Jurkat, Clone E6-1 (cell line): ENCODE results near the gene WDR54. TPM values are rescaled to one million over a fixed set of nuclear protein-coding genes. Genes with fewer than 3 reads are reported as not detected.

Experiments used
- DNase-seq: peaks from one replicate; pipeline ENCODE4 v3.0.0-alpha.2; 2011; ENCODE audit warnings: low read depth, low spot score
- H3K4me3 ChIP-seq: 2 replicates; pipeline ENCODE4 v1.5.1; 2011; ENCODE audit warnings: mild to moderate bottlenecking, low read length, control low read depth, moderate library complexity
- polyA plus RNA-seq: library from polyadenylated mRNA; unstranded; fragments of >200 nt; gene quantifications from one replicate; pipeline ENCODE4 v1.2.1, GENCODE V29; 2012; ENCODE audit warnings: missing spikeins; ENCODE audit not compliant: insufficient read length, insufficient read depth

Gene WDR54
- polyA plus RNA-seq, result 108 TPM

- H3K4me3 ChIP-seq, result peak within 1 kb of the TSS; percentile 90
- DNase-seq, result peak; percentile 89
These were observed at the start of gene WDR54, which contains the start of gene C2orf81 for GRCh38 chr2:74421221-74421870. WDR54 (plus strand) TSS chr2:74421730; CDS start chr2:74422154, 424 bp downstream. C2orf81 (minus strand) TSS chr2:74421619; CDS start chr2:74421560, 59 bp downstream.

- no peak for DNase-seq
- H3K4me3 ChIP-seq, result no peak overlapping the region
These were observed 48.9 kb upstream of the WDR54 start for GRCh38 chr2:74372674-74373073.

- DNase-seq, result no peak
- H3K4me3 ChIP-seq, result no peak overlapping the region
These were observed 48.3 kb upstream of the WDR54 start for GRCh38 chr2:74373221-74373676.

GRCh38 chr2:74373985-74374384 lies 47.5 kb upstream of the WDR54 start:
- no peak overlapping the region for H3K4me3 ChIP-seq
- no peak for DNase-seq

GRCh38 chr2:74374509-74375205 lies 46.9 kb upstream of the WDR54 start:
- no peak for DNase-seq
- no peak overlapping the region for H3K4me3 ChIP-seq

- DNase-seq, result no peak
- H3K4me3 ChIP-seq, result no peak overlapping the region
These were observed 45.7 kb upstream of the WDR54 start for GRCh38 chr2:74375838-74376237.

GRCh38 chr2:74378007-74378406 lies 43.5 kb upstream of the WDR54 start:
- no peak overlapping the region for H3K4me3 ChIP-seq
- no peak for DNase-seq

GRCh38 chr2:74379851-74380789 lies 41.4 kb upstream of the WDR54 start, which contains the start of gene DCTN1:
DCTN1 (minus strand) TSS chr2:74380311; CDS start chr2:74380037, 274 bp downstream.
- no peak within 1 kb of the TSS for H3K4me3 ChIP-seq
- peak; percentile 6 for DNase-seq

- no peak for DNase-seq
- no peak overlapping the region for H3K4me3 ChIP-seq
These were observed 39.8 kb upstream of the WDR54 start for GRCh38 chr2:74381751-74382150.

- no peak for DNase-seq
- no peak overlapping the region for H3K4me3 ChIP-seq
These were observed 38.3 kb upstream of the WDR54 start for GRCh38 chr2:74383254-74383653.

- no peak overlapping the region for H3K4me3 ChIP-seq
- DNase-seq, result no peak
These were observed 37.5 kb upstream of the WDR54 start for GRCh38 chr2:74384051-74384450.

GRCh38 chr2:74385396-74385795 lies 36.1 kb upstream of the WDR54 start:
- DNase-seq, result no peak
- H3K4me3 ChIP-seq, result no peak overlapping the region

GRCh38 chr2:74387346-74387745 lies 34.2 kb upstream of the WDR54 start:
- no peak overlapping the region for H3K4me3 ChIP-seq
- DNase-seq, result no peak

GRCh38 chr2:74390606-74391005 lies 30.9 kb upstream of the WDR54 start:
- no peak for DNase-seq

GRCh38 chr2:74391209-74391579 lies 30.3 kb upstream of the WDR54 start:
- peak overlapping the region; percentile 96 for H3K4me3 ChIP-seq
- no peak for DNase-seq

More at GRCh38 chr2:74390606-74391005, 30.9 kb upstream of the WDR54 start:
- peak overlapping the region; percentile 96 for H3K4me3 ChIP-seq

GRCh38 chr2:74391580-74392448 lies 29.7 kb upstream of the WDR54 start:
- peak; percentile 93 for DNase-seq
- H3K4me3 ChIP-seq, result peak overlapping the region; percentile 96

GRCh38 chr2:74392449-74392743 lies 29.1 kb upstream of the WDR54 start:
- H3K4me3 ChIP-seq, result peak overlapping the region; percentile 96; the same call in 1 of the 2 replicates

GRCh38 chr2:74393525-74393924 lies 28.0 kb upstream of the WDR54 start:
- H3K4me3 ChIP-seq, result no peak overlapping the region
- no peak for DNase-seq

More at GRCh38 chr2:74392449-74392743, 29.1 kb upstream of the WDR54 start:
- DNase-seq, result no peak

GRCh38 chr2:74396149-74396548 lies 25.4 kb upstream of the WDR54 start:
- no peak for DNase-seq
- H3K4me3 ChIP-seq, result no peak overlapping the region
